Fibroblast of skin of left biceps (primary cell): ENCODE results near the gene PKD1L1.
A peak's percentile ranks its signal among the peaks of the same experiment; 100 is the strongest.
"Not testable (repeated sequence)": the region's sequence is repeated elsewhere in the genome, so short reads cannot be mapped to it uniquely, and the experiment has no call there.

Source experiments
- DNase-seq, 2 experiments: peaks; one replicate each; pipeline ENCODE4 v3.0.0-alpha.2; 2013; ENCODE audit warnings: low read depth in 2 of 2

The PKD1L1 gene

DNA sequence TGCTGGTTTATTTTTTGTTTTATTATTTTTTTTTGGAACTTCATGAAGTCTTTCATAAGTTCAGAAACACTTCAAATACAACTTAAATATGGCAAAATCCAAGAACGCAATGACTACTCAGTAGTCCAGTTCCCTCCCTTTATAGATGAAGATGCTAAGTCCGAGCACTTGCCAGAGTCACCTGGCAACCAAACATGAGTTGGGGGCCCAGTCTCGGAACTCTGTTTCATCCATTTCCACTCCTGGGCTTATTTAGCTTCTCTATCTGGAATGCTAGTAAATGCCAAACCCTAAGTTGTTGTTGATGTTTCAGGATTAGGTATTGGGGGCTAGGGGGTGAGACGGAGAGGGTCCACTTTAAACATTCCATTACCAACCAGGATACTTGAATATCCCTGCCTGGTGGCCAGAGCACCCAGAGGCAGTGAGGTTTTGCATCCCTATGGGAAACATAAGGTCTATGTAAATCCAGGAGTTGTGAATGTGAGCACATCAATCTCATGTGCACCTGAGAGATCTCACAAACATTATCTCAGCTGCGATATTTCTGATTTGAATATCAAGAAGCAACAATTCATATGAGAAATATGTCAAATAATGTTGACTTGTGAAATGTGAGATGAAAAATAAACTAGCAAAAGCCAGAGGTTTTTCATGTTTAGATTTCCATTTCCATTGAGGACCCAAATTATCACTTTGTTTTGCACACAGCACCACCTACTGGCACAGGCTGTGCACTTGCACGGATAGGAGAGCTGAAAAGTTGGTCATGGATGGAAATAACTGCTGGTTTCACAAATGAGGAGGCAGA is 129.3 kb downstream of the PKD1L1 start:
- DNase-seq, result peak; percentile 44 to 47

DNA sequence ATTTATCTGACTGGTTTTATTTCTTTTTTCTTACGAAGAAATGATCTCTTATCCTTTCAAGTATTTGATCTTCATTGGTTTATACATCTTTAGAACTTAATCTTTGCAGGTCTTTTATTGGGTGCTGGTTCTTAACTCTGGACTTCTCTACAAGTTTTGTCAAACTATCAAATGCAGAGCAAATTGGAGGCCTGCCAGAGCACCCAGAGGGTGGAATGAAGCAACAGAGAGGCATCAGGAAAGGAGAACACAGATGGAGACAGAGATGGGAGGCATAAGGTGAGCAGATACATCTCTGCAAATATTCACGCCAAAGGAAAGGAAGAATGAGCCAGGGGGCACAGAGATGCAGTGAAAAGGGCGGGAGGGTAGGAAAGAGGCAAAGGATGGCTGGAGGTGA is 130.3 kb downstream of the PKD1L1 start:
- DNase-seq, result no peak

DNA sequence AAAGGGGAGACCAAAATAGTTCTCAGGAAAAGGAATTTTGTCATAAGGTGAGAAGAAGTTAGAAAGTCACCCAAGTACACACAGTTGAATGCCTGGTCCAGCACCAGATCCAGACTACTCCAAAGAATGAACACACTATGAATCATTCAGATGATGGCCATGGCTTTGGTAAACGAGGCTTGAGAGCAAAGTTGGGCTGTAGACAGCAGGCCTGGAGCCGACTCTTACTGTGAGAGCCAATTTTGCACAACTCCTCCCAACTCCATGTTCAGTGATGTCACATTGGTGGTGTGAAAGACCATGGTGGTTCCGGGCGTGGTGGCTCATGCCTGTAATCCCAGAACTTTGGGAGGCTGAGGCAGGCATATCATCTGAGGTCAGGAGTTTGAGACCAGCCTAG is 131.6 kb downstream of the PKD1L1 start:
- no peak for DNase-seq

DNA sequence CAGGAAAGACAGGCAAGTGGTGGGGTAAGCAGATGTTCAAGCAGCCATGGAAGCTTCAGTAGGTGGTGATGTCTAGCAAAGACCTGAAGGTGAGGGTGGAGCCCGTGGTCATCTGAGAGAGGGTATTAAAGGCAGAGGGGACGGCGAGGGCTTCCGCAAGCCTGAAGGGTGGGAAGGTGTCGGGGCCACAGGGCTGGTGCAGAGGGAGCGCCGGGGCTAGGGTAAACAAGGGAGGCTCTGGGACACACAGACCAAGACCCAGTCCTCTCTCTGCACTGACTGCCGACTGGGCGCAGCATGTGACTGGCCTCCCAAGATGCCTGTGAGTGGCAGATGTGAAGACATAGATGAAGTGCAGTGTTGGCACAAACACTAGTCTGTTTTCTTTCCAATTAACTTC is 132.4 kb downstream of the PKD1L1 start:
- no peak for DNase-seq

DNA sequence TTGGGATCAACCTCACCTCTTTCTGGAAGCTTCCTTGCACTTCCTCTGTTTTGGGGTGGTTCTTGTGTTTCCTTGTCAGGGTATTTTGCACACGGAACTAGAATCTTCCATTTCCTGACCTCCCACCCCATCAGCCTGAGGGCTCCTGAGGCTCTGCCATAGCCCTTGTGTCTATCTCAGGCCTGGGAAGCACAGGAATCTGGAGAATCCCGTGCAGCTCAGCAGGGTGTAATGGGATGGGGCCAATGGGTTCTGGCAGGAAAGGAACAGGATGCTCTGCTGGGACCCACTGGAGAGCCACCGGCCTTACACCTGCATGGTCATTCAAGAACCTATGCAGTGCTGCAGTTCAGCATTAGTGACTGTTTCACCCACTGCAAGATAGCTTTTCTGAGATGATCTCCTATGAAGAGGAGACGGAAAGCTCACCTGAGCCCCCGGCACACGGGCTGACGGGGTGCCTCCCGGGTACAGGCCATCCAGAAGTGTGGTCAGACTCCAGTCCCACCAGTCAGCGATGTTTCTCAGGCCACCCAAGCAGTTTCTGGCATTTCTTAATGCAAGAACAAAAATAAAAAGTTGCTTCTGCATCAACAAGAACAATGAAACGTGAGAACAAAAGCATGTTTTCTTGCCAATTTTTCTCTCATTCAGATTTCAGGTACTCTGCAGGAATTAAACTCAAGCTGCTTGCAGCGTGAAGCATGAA is 133.2 kb downstream of the PKD1L1 start:
- no peak for DNase-seq

DNA sequence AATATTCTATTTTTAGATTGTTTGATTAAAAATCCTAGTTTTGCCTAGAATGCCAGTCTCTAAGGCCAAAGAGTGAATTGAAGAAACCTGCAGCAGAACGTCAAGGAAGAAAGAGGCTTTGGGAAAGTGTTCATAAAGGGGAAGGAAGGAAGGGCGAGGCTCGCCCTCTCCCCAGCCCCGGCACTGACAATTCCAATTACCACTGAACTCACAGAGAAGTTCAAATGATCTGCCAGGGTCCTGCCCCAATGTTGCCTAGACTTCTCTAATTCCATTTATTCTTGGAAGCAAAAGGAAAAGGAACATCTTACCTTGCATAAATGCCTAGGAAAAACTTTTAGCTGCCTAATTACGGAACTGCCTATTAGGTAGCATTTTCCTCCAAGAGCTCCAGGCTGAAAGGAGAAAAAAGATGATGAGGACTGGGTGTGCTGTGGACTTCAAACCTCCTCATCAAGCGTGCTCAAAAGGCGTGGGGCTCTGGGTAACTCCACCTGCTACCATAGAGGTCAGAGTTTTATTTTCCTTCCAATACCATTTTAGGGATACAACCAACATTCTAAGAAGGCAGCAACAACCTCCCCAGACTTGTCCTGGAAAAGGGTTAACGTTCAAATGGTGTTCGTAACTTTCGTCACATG is 134.5 kb downstream of the PKD1L1 start:
- no peak for DNase-seq

DNA sequence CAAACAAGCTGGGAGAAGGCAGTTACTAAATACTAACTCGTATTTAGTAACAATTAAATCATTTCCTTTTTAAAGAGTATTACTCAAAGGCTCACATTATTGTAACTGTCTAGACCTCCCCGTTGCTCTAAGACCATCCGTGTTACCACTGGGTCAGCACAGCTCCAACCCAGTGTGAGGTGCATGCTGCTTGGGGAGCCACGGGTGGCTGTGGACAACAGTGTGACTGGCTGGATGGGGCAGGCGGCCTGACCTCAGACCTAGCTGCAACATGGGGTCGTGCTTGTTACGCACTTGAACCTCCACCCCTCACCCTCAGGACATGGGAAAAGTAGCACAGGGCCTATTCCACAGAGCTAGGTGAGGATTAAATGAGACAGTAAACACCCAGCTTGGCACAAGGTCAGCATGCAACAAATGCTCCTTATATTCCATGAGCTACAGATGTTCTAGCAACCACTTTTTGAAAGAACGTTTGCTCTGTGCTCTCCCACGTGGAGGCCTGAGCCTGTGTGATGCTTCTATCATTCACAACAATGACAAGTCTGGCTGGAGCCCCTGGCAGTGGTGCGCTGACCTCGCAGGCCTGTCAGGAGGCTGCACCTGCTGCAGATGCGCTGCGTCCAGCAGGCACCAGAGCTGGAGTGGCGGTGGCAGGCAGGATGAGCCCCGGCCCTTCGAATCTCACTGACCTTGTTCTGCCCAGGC is 135.7 kb downstream of the PKD1L1 start:
- DNase-seq, result no peak

DNA sequence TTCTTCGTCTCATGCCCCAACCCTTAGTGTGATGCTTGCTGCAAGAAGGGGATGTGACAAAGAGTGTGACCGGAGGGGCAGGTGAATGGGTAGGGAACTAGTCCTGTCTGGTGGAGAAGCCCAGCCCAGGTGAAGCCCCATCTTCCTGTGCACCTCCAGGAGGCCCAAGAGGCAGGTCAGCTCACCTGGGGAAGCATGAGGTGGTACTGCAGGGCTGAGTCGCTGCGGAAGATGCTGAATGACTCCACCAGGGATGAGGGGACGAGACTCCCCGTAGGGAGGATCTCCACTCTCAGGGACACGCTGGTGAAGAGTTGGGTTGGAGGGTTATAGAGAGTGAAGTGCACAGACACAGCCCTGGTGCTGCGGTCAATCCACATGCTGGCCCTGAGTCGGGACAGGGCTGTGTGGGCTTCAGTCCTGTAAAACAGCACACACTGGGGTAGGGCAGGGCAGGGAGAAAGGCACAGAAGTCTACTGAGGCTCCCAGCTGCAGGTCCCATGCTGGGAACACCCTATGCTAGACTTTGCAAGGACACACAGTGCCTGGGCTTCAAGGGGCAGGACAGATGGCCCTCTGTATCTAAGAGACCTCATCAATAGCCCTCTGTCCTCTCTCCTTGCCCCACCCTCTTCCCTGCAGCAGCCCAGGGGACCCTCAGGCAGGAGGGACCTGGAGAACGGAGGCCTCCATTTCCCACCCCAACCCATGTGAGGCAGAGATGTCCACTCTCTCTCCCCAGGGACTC is 136.5 kb downstream of the PKD1L1 start:
- no peak for DNase-seq

DNA sequence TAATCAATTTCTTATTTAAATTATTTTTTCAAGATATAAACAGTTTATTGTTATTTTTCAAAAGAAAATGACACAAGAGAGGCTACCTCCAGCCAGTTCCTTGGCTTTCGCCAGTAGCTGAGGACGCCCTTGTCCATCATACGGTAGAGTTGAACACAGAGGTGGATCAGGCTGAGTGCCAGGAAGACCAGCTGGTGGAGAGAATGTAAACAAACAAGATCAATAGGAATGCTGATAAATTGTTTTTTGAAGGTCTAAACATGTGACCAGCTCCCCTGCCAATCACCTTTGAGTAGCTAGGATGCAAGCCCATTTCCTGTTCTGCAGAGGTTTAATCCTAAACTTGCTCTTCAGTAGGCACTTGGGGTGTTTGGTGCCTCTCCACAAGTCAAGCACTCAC is 138.9 kb downstream of the PKD1L1 start:
- no peak for DNase-seq

DNA sequence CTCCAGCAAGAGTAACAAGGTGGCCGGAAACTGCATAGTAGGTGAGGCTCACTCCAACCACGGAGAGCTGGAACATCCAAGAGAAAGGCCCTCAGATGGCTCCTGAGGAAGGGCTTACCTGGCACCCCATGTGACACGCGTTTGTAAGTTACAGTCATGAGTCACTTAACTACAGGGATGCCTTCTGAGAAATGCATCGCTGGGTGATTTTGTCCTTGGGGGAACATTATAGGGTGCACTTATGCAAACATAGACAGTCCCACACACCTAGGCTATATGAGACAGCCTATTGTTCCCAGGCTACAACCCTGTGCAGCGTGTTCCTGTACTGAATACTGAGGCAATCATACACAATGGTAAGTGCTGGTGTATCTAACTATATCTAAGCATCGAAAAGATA is 139.9 kb downstream of the PKD1L1 start:
- DNase-seq, result no peak

DNA sequence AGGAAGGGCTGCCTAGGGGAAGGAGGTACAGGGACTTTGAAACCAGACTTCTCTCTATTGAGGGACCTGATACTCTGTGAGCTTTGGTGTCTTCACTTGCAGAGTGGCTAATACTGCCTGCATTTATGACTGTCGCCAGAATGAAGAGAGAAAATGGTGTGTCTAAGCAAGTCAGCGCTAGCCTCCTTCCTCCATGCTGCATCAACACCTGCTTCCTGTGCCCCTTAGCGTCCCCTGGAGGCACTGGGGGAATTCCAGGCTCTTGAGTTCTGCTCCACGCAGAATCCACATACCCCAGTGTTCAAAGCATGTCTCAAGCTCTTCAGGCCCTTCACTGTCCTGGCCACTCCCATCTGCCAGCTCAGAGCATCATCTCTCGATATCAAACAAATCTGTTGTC is 140.5 kb downstream of the PKD1L1 start:
- DNase-seq, result no peak

DNA sequence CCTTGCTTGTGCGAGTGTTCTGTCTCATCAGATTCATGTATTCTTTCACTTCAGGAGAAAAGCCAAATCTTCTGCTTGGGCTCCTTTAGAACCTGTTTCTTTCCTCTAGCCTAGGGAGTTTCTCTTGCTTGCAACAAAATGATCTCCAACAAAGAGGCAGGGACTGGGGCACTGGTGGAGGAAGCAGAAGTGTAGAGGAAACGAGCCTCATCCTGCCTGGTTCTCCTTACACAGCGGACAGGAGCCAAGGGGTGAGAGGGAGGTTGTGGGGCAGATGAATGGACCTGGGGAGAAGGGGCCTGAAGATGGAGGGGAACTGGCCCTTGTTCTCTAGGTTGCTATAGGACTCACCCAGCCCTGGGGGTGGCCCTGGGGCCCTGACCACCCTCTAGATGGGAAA is 141.1 kb downstream of the PKD1L1 start:
- no peak for DNase-seq

DNA sequence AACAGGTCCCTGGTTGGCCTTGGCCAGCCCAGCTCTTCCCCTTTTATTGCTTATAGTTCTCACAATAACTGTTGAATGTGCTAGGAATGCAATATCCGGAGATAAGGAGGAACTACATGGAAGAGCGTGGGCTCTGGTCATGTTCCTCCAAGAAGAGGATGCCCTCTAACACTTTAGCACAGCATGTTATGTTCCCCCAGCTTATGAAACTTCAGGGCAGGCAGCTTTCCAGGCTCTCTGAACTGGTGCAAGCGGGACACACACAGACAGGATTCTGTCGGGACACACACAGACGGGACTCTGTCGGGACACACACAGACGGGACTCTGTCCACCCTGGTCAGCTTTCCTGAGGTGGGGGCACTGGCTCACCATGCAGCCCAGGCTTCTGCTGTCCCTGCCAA is 141.6 kb downstream of the PKD1L1 start:
- DNase-seq, result no peak

DNA sequence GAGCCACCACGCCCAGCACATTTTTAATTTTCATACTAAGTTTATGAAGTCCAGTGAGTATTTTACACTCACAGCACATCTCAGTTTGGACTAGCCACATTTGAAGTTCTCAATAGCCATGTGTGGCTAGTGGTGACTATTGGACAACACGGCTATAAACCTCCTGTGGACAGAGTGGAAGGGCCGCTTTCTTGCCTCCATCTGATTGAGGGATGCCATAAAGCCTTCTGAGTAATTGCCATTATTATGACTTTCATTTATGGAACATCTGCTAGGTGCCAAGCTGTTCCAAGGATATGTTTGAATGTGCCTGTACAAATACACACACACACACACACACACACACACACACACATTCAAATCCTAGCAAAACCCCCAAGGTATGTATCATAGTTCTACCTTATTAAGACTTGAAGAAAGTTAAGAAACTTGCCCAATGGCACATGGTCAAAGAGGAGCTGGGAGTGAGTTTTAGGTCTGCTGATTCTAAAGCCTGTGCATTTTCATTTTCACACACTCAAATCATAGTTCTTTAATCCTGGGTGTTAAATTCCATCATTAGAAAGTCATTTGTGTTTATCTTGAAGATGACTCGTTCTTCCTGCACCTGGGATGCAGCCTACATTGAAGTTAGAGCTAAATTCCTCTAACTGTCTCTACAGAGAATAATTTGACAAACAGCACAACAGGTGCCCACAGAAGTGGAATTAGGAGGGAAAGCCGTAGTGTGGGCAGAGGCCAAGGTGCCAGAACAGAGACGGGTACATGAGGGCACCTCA is 143.3 kb downstream of the PKD1L1 start:
- no peak for DNase-seq

DNA sequence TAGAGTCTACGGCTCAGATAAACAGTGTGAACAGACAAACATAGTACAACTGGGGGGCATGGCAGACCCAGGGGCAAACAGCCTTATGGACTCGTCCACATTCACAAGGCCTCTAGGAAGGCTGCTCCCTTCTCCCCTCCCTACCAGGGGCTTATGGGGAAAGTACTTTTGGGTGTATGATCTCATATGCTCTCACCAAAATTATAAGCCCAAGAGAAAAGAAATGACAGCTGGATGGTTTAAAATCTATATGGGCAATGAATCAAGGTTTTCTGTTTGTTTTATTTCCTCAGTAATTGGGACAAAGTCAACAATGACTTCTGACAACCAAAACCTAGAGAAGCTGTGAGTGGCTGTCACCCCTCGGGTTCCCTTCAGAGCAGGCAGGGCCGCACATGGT is 144.4 kb downstream of the PKD1L1 start:
- DNase-seq, result no peak

DNA sequence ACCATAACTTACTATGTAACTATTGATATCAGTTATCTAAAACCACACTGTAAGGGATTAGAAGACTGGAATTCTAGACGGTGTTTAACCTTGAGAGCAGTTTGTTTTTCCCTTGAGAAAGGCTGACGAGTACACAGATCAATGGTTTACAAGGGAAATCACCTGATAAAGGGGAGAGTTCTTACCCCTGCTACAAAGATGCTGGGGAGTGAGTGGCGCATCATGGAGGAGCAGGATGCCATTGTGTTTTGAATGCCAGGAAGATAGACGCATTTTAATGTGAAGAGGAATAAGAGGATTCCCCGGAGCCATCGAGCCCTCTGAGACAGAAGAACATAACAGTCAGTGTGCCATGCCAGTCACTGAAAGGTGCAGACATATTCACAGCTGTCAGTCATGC is 145.2 kb downstream of the PKD1L1 start:
- no peak for DNase-seq

DNA sequence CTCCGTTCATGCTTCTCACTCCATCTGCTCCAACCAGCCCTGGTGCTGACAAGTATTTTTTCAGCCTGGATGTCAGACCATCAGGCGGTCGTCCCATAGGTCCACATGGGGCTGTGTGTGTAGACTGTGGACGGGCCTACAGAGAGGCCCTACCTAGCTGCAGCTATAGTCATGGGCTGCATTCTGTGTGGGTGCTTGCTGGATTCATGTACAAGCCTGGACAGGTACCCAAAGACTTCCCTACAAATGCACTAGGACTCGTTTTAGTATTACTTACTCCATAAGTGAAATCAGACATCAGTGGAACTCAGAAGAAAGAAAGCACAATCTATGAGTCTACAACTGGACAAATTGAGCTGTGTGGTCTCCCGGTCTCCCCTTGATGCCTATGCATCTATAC is 146.8 kb downstream of the PKD1L1 start:
- DNase-seq, result no peak

DNA sequence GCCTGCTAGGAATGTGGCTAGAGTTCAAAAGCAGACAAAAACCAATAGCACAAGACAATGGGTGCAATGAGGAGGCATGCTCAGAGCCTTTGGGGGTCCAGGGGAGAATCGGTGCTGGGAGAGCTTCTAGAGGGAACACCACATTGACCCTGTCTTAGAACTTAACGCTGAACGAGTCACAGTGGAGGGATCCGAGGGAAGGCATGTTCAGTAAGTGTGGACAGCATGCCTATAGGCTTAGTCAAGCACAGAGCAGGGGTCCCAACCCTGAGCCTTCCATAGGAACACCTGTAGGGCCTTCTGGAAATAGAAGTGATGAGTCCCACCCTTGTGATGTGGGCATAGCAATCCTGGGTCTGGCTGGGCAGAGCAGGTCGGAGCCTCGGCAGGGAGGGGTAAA is 148.7 kb downstream of the PKD1L1 start:
- DNase-seq, result no peak

DNA sequence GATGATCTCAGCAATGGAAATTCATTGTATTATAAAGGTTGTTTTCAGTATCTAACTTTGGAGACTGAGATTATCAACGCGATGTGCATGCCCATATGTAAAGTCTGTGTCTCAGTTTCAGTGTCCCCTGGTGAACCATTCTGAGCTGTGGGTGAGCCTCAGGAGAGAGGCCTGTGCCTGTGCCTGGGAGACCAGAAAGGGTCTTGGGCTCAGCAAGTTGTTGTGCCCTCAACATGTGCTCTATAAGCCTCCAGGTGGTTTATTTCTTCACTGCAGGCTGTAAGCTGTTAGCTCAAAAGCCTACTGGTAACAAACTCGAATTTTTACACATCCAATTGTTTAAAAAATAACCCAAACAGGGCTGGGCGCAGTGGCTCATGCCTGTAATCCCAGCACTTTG is 151.9 kb downstream of the PKD1L1 start:
- DNase-seq, result no peak

DNA sequence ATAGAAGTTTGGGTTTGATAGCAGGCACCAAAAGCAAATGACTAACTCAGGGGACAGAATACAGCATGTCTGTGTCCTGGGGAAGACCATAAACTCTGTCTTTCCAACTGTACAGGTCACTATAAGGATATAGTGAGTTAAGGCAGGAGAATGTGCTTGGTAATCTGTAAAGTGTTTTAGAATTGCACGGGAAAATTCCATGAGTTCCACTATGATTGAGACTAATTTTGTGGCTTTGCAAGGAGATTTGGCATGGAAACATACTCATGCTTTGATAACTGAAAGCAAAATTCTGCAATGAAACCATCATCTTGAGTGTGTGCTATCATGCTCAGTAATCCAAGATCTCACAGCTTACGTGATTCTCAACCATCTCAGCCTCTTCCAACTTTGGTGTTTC is 152.6 kb downstream of the PKD1L1 start:
- peak; percentile 88 to 89 for DNase-seq

DNA sequence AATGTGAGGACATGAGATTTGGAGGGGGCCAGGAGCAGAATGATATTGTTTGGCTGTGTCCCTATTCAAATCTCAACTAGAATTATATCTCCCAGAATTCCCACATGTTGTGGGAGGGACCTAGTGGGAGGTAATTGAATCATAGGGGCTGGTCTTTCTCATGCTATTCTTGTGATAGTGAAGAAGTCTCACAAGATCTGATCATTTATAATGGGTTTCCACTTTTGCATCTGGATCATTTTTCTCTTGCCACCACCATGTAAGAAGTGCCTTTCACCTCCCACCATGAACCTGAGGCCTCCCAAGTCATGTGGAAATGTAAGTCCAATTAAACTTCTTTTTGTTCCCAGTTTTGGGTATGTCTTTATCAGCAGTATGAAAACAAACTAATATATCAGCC is 153.1 kb downstream of the PKD1L1 start:
- DNase-seq, result not testable (repeated sequence)
